Thyroid gland (tissue), 4 donors: ENCODE data around the gene ABI1. TPM values are rescaled to one million over a fixed set of nuclear protein-coding genes. Genes with fewer than 3 reads are reported as not detected.

Source experiments
- small RNA-seq: library from RNA; depleted of rRNA; stranded (forward); fragments of <200 nt; gene quantifications from one replicate; pipeline ENCODE3, GENCODE V24; 2016
- total RNA-seq, 4 donors: library from RNA; depleted of rRNA; stranded (reverse); fragments of >200 nt; gene quantifications; one replicate each; pipeline ENCODE4 v1.2.3, GENCODE V29; 2016

ABI1 gene
- total RNA-seq, 4 donors from 2014 or later = 42.7 to 72.3 (median 47.4) TPM

Small RNA genes within 50 kb of the gene (small RNA-seq; reads per million reads assigned to genes)
- not detected for gene RF00191
- gene RNU6-946P = not detected

Other genes with a start within 250 kb of the ABI1 start
- 10 to 100 TPM in 1 of 4 donors, 1 to 10 TPM in 3; 2.7 to 15.0 (median 3.6) TPM for gene PDSS1, start 163.3 kb downstream of the ABI1 start, total RNA-seq
- gene ANKRD26, start 239.5 kb upstream of the ABI1 start, total RNA-seq = 10 to 100 TPM; 13.1 to 18.9 (median 14.5) TPM